Measurements from ENCODE around the gene ART3. TPM values are rescaled to one million over a fixed set of nuclear protein-coding genes. Genes with fewer than 3 reads are reported as not detected.

ART3 gene
- total and polyA plus RNA-seq, 3 donors from 2014 or later = 52.5 to 166 (median 73.9) TPM

- Histone ChIP-seq H3K27ac (no peak overlapping the region), H3K36me3 (ENCODE audit: low read depth, missing control alignments) (no peaks in the 10 kb centered on the region), H3K27me3 (no peaks in the 10 kb centered on the region), H3K9me3 (no peaks in the 10 kb centered on the region), H3K4me1 (no peaks in the 10 kb centered on the region), H3K4me3 (no peak overlapping the region)
- TF ChIP-seq CTCF (IDR thresholded peaks at IDR 0.05) = no peak
- no peak for TF ChIP-seq POLR2A (IDR thresholded peaks at IDR 0.05)
- WGBS, 2 donors = 82 to 91% methylated on average over 2 of the region's 2 CpGs
- intact Hi-C loops (cut with DNase I; ENCODE audit: low total_unique reads) = no loop called here
- DNase-seq = no peak
These were observed 19.5 kb upstream of the ART3 start for GRCh38 chr4:76055016-76055415.

GRCh38 chr4:76055421-76055820, 19.1 kb upstream of the ART3 start:
- 65 to 68% methylated on average over 2 of the region's 2 CpGs for WGBS, 2 donors
- Histone ChIP-seq H3K36me3 (ENCODE audit: low read depth, missing control alignments) (no peaks in the 10 kb centered on the region), H3K4me1 (no peaks in the 10 kb centered on the region), H3K27me3 (no peaks in the 10 kb centered on the region), H3K27ac (no peak overlapping the region), H3K9me3 (no peaks in the 10 kb centered on the region), H3K4me3 (no peak overlapping the region)
- intact Hi-C loops (cut with DNase I; ENCODE audit: low total_unique reads) = no loop called here
- TF ChIP-seq CTCF (IDR thresholded peaks at IDR 0.05) (no peak), POLR2A (IDR thresholded peaks at IDR 0.05) (no peak)
- DNase-seq = no peak

- intact Hi-C loops (cut with DNase I; ENCODE audit: low total_unique reads) = no loop called here
- no peaks in the 10 kb centered on the region for H3K4me1 ChIP-seq
- no peak for DNase-seq
- H3K9me3 ChIP-seq = no peaks in the 10 kb centered on the region
- H3K4me3 ChIP-seq = no peak overlapping the region
- H3K27me3 ChIP-seq = no peaks in the 10 kb centered on the region
- no peak overlapping the region for H3K27ac ChIP-seq
- no peaks in the 10 kb centered on the region for H3K36me3 ChIP-seq (ENCODE audit: low read depth, missing control alignments)
- TF ChIP-seq POLR2A (IDR thresholded peaks at IDR 0.05) (no peak), CTCF (IDR thresholded peaks at IDR 0.05) (no peak)
These were observed 16.2 kb upstream of the ART3 start for GRCh38 chr4:76058302-76058701.

- 64 to 71% methylated on average over 3 of the region's 3 CpGs for WGBS, 2 donors
- Histone ChIP-seq H3K4me3 (no peak overlapping the region), H3K4me1 (no peaks in the 10 kb centered on the region), H3K36me3 (ENCODE audit: low read depth, missing control alignments) (no peaks in the 10 kb centered on the region), H3K9me3 (no peaks in the 10 kb centered on the region), H3K27ac (no peak overlapping the region), H3K27me3 (no peaks in the 10 kb centered on the region)
- TF ChIP-seq CTCF (IDR thresholded peaks at IDR 0.05) (no peak), POLR2A (IDR thresholded peaks at IDR 0.05) (no peak)
- DNase-seq = no peak
- intact Hi-C loops (cut with DNase I; ENCODE audit: low total_unique reads) = no loop called here
These were observed 15.6 kb upstream of the ART3 start for GRCh38 chr4:76058888-76059426.

- TF ChIP-seq CTCF (IDR thresholded peaks at IDR 0.05) = no peak
- no peak for TF ChIP-seq POLR2A (IDR thresholded peaks at IDR 0.05)
These were observed 14.8 kb upstream of the ART3 start for GRCh38 chr4:76059750-76060149.

More at GRCh38 chr4:76059750-76060149, 14.8 kb upstream of the ART3 start:
- Histone ChIP-seq H3K4me3 (no peak overlapping the region), H3K36me3 (ENCODE audit: low read depth, missing control alignments) (no peaks in the 10 kb centered on the region), H3K4me1 (no peaks in the 10 kb centered on the region), H3K27ac (no peak overlapping the region), H3K27me3 (no peaks in the 10 kb centered on the region), H3K9me3 (no peaks in the 10 kb centered on the region)
- no peak for DNase-seq
- 87 to 88% methylated on average over 1 of the region's 1 CpG for WGBS, 2 donors
- intact Hi-C loops (cut with DNase I; ENCODE audit: low total_unique reads) = no loop called here
